Activated CD4-positive, alpha-beta memory T cell treated with anti-CD3 and anti-CD28 coated beads for 36 hours (primary cell): ENCODE results near the gene IGLL1. TPM values are rescaled to one million over a fixed set of nuclear protein-coding genes. Genes with fewer than 3 reads are reported as not detected.
"Not testable (repeated sequence)": the region's sequence is repeated elsewhere in the genome, so short reads cannot be mapped to it uniquely, and the experiment has no call there.

Source experiments
- CTCF ChIA-PET: fragments of 350-600 bp; sonication (Branson Sonifier 250); formaldehyde crosslinking; loops from one replicate; lab custom pipeline; 2021; ENCODE audit warnings: antibody characterized with exemption, inconsistent platforms; lab: Charles Lee
- POLR2A ChIA-PET: fragments of 350-600 bp; sonication (Branson Sonifier 250); formaldehyde crosslinking; loops from one replicate; lab custom pipeline; 2021; ENCODE audit warnings: antibody characterized with exemption; lab: Charles Lee
- DNase-seq: peaks from one replicate; pipeline ENCODE4 v3.0.0-alpha.2; 2020
- H3K27ac Mint-ChIP-seq: one replicate; pipeline ENCODE4 v1.8.0; 2021; ENCODE audit warnings: mixed read lengths
- H3K27me3 Mint-ChIP-seq: one replicate; pipeline ENCODE4 v1.8.0; 2021; ENCODE audit warnings: mixed read lengths
- H3K36me3 Mint-ChIP-seq: one replicate; pipeline ENCODE4 v1.8.0; 2021; ENCODE audit warnings: mixed read lengths
- H3K4me1 Mint-ChIP-seq: one replicate; pipeline ENCODE4 v1.8.0; 2021; ENCODE audit warnings: low read depth, mixed read lengths
- H3K4me3 Mint-ChIP-seq: one replicate; pipeline ENCODE4 v1.8.0; 2021; ENCODE audit warnings: mild to moderate bottlenecking, mixed read lengths
- H3K9me3 Mint-ChIP-seq: one replicate; pipeline ENCODE4 v1.8.0; 2021; ENCODE audit warnings: mixed read lengths
- intact Hi-C: fragments of 100-400 bp; cut with micrococcal nuclease; formaldehyde crosslinking; loops from one replicate; pipeline ENCODE4 v1.15.1; 2023
- total RNA-seq, 2 experiments: library from RNA; stranded (reverse); gene quantifications; one replicate each; pipeline ENCODE4 v1.2.3, GENCODE V29; 2021

The IGLL1 gene
- total RNA-seq, 2 experiments from 2014 or later: not detected

DNA sequence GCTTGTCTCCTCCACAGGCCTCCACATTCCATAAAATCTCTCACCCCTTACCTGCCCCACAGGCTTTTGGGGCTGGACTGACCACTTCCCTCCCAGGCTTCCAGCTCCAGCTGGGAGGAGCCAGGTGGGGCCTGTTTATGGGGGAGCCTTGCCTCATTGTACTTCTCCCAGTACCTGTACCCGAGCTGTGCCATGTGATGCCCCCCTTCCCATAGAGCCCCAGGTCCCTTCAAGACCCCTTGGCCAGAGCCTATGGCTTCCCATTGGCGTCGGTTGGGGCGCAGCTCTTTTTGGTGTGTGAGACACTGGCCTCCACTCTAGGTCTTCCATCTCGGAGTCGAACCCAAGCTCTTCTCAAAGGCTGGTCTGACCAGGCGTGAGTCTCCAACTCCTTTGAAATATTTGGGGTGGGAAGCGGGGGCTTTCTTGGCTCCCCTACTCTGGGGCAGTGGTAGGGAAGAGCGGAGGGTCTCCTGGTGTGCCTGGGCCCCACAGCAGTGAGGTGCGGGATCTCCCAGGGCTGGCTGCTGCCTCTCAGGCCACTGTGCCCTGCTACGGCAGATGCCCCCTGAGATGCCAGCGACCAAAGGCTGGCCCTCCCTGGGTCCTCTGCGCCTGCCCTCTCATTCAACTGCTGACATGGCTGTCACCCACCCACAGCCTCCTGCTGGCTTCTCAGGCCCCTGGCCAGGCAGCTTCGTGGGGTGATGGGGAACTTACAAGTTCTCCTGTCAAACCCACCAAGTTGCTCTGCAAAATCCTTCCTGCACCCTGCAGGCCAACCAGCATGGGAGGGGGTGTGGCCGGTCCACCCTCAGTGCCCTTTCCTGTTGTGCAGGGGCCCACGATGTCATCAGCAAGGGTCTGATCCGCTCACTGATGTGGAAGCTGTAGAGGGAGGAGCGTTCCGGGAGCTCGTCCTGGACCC lies 26.4 kb upstream of the IGLL1 start:
- Mint-ChIP-seq H3K4me3 (no peak overlapping the region), H3K36me3 (no peaks in the 10 kb centered on the region), H3K27ac (no peak overlapping the region), H3K4me1 (no peaks in the 10 kb centered on the region), H3K9me3 (no peaks in the 10 kb centered on the region), H3K27me3 (no peaks in the 10 kb centered on the region)
- CTCF ChIA-PET: no interaction called here
- intact Hi-C loops: no loop called here
- POLR2A ChIA-PET: no interaction called here
- no peak for DNase-seq

DNA sequence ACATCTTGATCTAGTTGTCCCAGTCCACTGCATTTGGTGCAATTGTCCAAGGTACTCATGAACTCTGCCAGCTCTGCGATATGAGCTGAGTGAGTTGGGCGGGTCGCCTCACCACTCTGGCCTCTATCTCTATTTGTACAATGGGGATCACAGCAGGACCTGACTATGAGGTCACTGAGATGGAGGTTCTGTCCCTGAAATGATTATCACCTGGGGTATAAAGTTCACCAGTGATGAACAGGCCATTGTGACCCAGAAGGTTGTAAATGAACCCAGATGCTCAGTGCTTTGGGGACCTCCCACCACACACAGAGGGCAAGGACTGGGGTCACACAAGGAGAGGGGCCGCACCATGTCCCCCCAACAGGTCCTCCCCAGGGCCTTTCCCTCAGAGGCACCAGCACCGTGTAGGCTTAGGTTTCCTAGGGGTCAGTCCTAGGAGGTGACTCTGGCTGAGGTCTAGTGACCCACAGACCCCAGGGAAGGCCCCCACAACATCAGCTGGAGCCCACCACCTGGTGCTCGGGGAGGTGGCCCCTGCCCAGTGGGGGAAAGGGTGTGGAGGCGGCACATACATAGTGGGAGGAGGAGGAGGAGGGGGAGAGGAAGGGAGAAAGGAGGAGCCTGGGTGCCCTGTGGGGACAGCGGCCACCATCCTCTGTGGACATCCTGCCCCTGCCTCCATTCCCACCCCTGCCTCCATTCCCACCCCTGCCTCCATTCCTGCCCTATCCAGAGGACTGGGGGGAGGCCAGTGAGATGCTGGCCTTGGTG lies 25.0 kb upstream of the IGLL1 start:
- H3K36me3 Mint-ChIP-seq: no peaks in the 10 kb centered on the region
- no peak overlapping the region for H3K27ac Mint-ChIP-seq
- DNase-seq: no peak
- no peaks in the 10 kb centered on the region for H3K27me3 Mint-ChIP-seq
- H3K4me3 Mint-ChIP-seq: no peak overlapping the region
- POLR2A ChIA-PET: no interaction called here
- no peaks in the 10 kb centered on the region for H3K9me3 Mint-ChIP-seq
- intact Hi-C loops: no loop called here
- H3K4me1 Mint-ChIP-seq: no peaks in the 10 kb centered on the region
- CTCF ChIA-PET: no interaction called here

DNA sequence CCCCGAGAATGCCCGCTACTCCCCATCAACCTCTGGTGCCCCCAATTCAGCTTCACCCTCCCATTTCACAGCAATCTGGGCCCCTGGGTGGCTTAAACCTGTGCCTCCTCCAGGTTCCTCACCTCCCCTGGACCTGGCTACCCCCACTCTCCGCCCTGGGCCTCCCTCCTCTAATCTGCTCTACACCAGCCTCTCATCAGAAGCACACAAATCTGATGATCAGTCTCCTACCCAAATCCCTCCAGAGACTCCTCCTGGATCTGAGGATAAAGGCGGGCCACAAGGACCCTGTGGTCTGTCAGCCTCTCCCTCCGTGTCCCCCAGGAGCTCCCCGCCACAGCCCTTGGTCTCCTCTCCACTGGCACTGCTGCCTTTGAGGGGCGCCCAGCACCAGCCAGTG lies 23.2 kb upstream of the IGLL1 start:
- Mint-ChIP-seq H3K4me1 (no peaks in the 10 kb centered on the region), H3K4me3 (no peak overlapping the region), H3K36me3 (no peaks in the 10 kb centered on the region), H3K27ac (no peak overlapping the region), H3K9me3 (no peaks in the 10 kb centered on the region), H3K27me3 (no peaks in the 10 kb centered on the region)
- intact Hi-C loops: no loop called here
- ChIA-PET POLR2A (no interaction called here), CTCF (interaction anchor here (0.7 kb wide), 1 partner anchor 111 kb away, joined by 3 read pairs; no protein-coding TSS in a partner anchor)
- DNase-seq: no peak

DNA sequence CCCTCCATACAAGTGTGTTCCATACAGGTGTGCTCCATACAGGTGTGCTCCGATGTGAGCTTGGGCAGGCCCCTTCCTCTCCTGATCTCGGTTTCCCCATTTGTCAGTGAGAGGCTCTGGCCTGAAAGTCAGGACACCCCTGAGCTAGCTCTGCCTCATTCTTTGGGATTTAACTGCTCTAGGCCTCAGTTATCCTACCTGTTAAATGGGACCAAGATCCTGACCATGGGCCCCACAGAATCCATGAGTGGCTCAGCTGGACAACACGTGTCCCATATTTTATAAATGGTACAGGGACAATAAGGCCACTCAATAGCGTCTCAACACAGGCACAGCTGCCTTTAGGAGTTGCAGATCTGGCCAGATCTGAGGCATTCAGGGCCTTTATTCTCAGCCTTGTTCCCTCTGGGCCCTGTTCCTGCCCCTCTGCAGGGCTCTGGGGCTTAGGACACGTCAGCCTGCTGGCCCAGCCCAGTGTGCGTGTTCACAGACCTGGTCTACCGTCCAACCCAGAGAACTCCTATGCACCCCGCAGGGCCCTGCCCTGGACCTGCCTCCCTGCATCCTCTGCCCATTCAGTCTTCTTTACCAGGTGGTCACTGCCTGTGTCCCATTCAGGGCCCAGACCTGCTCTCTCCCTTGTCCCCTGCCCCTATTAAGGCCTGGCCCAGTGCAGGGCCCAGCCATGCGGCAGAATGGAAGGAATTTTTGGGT lies 18.9 kb upstream of the IGLL1 start:
- Mint-ChIP-seq H3K27me3 (no peaks in the 10 kb centered on the region), H3K4me3 (no peak overlapping the region), H3K27ac (no peak overlapping the region), H3K9me3 (no peaks in the 10 kb centered on the region), H3K36me3 (no peaks in the 10 kb centered on the region), H3K4me1 (peaks cover under 1% of the 10 kb centered on the region)
- intact Hi-C loops: no loop called here
- DNase-seq: no peak
- ChIA-PET CTCF (interaction anchor here (1.7 kb wide), 1 partner anchor 7 kb away, joined by 5 read pairs; no protein-coding TSS in a partner anchor), POLR2A (no interaction called here)

DNA sequence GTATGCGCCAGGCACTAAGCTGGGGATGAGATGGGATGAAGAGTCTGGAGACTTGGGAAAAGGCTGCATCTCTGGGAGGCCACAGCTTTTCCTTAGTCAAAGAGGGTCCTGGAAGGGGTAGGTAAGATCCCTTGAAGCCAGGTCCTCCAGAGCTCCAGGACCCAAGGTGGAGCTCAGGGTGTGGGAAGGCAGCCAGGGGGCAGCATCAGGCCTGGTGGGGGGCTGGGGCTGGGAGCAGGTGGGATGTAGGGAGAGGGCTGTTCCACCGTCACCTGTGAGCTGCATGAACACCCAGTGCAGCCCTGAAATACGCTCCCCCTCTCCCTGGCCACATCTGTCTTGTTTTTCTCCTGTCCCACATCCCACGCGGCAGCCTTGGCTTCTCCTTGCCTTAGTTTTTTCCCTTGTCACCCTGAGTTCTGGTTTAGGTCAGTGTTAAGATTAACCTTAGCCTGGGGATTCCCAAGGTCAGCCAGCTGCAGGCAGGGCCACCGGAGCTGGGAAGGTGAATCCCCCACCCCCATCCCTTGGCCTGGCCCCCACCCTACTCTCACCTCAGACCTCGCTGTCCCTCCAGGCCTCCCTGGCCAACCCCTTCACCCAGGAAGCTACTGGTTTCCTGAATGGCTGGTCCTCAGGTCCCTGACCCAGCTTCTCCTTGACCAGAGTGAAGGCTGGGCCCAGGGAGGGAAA lies 17.6 kb upstream of the IGLL1 start:
- POLR2A ChIA-PET, H3K9me3 Mint-ChIP-seq, intact Hi-C loops, H3K27ac Mint-ChIP-seq, DNase-seq, CTCF ChIA-PET, H3K27me3 Mint-ChIP-seq, H3K4me1 Mint-ChIP-seq, H3K4me3 Mint-ChIP-seq, H3K36me3 Mint-ChIP-seq: not testable (repeated sequence)

DNA sequence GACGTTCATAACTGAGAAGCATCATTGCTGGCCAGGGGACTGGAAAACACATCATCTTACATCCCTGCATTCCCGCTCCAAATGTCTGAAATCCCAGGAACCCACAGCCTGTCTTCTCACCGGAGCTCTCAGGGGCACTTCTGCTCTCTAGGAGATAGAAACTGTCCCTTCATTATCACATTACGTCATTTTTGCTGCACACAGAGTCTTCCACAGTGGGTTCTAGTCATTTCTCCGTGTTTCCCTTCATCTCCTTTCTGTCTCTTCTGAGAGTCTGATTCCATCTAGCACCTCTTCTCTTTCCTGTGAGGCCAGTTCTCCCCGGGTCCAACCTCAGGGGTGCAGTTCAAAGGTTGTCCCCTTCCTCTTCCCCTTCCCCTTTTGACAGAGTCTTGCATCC lies 15.8 kb upstream of the IGLL1 start:
- POLR2A ChIA-PET, DNase-seq, H3K4me1 Mint-ChIP-seq, H3K27ac Mint-ChIP-seq, H3K4me3 Mint-ChIP-seq, H3K9me3 Mint-ChIP-seq, H3K27me3 Mint-ChIP-seq, H3K36me3 Mint-ChIP-seq, CTCF ChIA-PET, intact Hi-C loops: not testable (repeated sequence)

DNA sequence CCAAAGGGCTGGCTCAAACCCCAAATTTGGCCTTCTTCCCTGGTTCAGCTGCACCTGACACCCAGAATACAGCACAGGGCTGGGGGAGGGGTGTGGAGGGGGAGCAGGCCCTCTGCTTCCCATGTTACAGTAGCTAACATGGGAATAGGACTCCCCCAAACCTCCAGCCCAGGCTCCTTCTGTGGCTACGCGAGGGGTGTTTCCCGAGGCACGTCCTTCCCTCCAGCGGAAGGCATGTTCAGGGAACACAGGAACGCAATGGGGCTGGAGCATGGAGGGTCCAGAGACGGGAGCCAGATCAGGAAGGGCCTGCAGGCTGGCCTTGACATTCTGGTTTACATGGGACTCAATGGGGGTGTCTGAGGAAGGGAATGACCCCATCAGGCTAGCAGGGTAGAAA lies 11.8 kb upstream of the IGLL1 start:
- ChIA-PET POLR2A (no interaction called here), CTCF (interaction anchor here (0.5 to 1.7 kb wide), 13 partner anchors 8 to 267 kb away, joined by 3 to 6 read pairs (median 4); partner anchors contain the start of gene IGLL1)
- Mint-ChIP-seq H3K4me3 (no peak overlapping the region), H3K27me3 (no peaks in the 10 kb centered on the region), H3K4me1 (peaks cover 2% of the 10 kb centered on the region), H3K36me3 (no peaks in the 10 kb centered on the region), H3K9me3 (peaks cover 3% of the 10 kb centered on the region), H3K27ac (no peak overlapping the region)
- intact Hi-C loops: loop anchor here (1.0 kb wide), 1 partner anchor 50 kb away; no protein-coding TSS in a partner anchor
- no peak for DNase-seq

DNA sequence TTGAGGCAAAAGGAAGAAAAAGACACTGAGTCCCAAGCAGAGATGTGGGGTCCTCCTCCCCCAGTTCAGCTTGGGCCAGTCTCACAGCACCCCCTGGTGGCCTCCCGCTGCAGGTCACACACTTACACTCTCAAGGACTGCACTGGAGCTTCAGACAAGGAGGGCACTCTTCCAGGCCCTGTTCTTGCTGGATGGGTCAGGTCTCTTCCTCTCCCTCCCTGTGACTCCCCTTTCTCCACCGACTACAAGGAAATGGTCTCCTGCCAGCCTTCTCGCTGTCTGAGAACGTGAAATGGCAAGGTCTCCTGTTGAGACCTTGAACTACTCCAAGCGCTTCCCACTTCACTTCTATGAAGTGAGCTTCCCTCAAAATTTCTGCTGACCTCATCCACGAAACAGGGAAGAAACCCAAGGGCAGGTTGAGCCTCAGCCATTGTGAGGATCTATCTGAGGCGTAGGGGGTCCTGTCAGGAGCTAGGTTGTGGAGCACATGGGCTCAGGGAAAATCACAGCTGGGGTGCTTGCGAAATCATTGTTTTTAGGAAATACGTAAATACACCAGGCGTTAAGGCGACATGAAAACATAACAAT lies 11.2 kb upstream of the IGLL1 start:
- Mint-ChIP-seq H3K36me3 (no peaks in the 10 kb centered on the region), H3K4me3 (no peak overlapping the region), H3K4me1 (peaks cover 2% of the 10 kb centered on the region), H3K9me3 (peaks cover 3% of the 10 kb centered on the region), H3K27me3 (no peaks in the 10 kb centered on the region), H3K27ac (no peak overlapping the region)
- POLR2A ChIA-PET: no interaction called here
- CTCF ChIA-PET: interaction anchor here (0.5 to 1.7 kb wide), 15 partner anchors 9 to 267 kb away, joined by 3 to 6 read pairs (median 3); partner anchors contain the start of gene IGLL1
- intact Hi-C loops: loop anchor here (1.0 kb wide), 1 partner anchor 49 kb away; no protein-coding TSS in a partner anchor
- DNase-seq: peak; percentile 62

DNA sequence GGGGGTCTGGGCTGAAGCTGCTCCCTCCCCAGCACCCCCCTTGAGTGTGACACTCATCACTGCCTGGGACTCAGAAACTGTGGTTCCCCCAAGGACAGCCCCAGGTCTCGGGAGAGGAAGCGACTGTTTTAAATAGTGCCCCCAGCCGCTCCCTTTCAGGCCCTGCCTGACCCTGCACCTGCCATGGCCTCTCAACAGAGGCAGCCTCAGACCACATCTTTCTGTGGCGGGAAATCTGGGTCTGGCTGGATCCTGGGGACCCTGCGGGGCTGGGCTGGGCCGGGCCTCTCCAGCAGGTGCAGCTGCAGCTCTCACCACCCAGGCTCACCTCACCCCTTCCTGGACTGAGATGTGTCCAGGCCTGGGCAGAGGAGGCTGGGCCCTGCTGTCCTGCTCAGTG lies 3.7 kb upstream of the IGLL1 start:
- Mint-ChIP-seq H3K36me3 (no peaks in the 10 kb centered on the region), H3K27ac (no peak overlapping the region), H3K9me3 (no peaks in the 10 kb centered on the region), H3K4me3 (no peak overlapping the region), H3K4me1 (no peaks in the 10 kb centered on the region), H3K27me3 (peaks cover 18% of the 10 kb centered on the region)
- POLR2A ChIA-PET: no interaction called here
- intact Hi-C loops: no loop called here
- no peak for DNase-seq
- CTCF ChIA-PET: interaction anchor here (0.8 kb wide), 1 partner anchor 274 kb away, joined by 3 read pairs; the partner anchor contains the start of gene SLC2A11

DNA sequence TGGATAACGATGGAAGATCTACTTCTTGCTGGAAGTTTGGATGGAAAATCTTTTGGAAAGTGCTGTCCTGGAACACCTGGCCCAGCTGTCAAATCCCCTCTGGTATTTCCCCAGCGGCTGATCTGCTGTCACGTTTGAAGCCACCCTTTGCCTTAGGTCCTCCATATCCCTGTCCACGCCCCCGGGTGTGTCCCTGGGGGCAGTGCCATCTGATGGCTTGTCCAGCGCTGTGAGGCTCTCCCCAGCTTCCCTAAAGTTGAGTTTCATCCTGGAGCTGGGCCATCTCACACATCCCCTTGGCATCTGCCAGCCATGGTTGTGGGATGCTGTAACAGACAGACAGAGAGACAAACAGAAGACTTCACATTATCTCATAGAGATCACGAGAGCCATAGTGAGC lies 3.1 kb upstream of the IGLL1 start:
- DNase-seq: no peak
- Mint-ChIP-seq H3K27ac (no peak overlapping the region), H3K27me3 (peaks cover 21% of the 10 kb centered on the region), H3K4me3 (no peak overlapping the region), H3K9me3 (no peaks in the 10 kb centered on the region), H3K36me3 (no peaks in the 10 kb centered on the region), H3K4me1 (no peaks in the 10 kb centered on the region)
- ChIA-PET CTCF (interaction anchor here (0.8 to 1.6 kb wide), 2 partner anchors 8 to 274 kb away, joined by 3 to 6 read pairs; partner anchors contain the start of gene SLC2A11), POLR2A (no interaction called here)
- intact Hi-C loops: no loop called here

DNA sequence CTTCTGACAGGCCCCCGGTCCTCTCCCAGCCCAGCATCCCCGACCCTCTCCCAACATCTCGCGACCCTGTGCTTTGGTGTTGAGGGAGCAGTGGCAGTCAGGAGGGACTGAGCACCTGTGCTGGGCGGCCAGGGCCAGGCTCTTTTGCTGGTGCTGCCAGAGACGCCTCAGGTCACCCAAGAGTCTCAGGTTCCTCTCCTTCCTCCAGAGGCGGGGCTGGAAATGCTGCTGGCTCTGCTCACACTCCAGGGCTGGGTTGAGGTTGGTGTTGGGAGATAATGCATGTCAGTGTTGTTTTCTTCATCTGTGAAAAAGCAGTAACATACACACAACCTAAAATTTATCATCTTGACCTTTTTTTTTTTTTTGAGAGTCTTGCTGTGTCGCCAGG lies 1.2 kb upstream of the IGLL1 start:
- Mint-ChIP-seq H3K9me3 (no peaks in the 10 kb centered on the region), H3K36me3 (no peaks in the 10 kb centered on the region), H3K4me1 (no peaks in the 10 kb centered on the region), H3K4me3 (no peak overlapping the region), H3K27ac (no peak overlapping the region), H3K27me3 (peaks cover 32% of the 10 kb centered on the region)
- ChIA-PET POLR2A (no interaction called here), CTCF (no interaction called here)
- intact Hi-C loops: no loop called here
- DNase-seq: no peak
